DOHH2 (cell line): ENCODE data around the gene MDP1.

ENCODE experiments used
- EZH2phosphoT487 ChIP-seq: fragments of 200-600 bp; sonication (generic); IDR thresholded peaks from 2 replicates; pipeline ENCODE4 v1.6.1; 2017; ENCODE audit warnings: borderline replicate concordance, mild to moderate bottlenecking, antibody characterized with exemption, low read length, moderate library complexity, mixed read lengths
- TF ChIP-seq, protein P1 (sequence below): fragments of 200-600 bp; sonication (generic); IDR thresholded peaks from one replicate; pipeline ENCODE4 v1.5.1; 2014; ENCODE audit warnings: antibody characterized with exemption, mild to moderate bottlenecking, low read depth, low read length; ENCODE audit not compliant: poor library complexity, severe bottlenecking

DNA sequence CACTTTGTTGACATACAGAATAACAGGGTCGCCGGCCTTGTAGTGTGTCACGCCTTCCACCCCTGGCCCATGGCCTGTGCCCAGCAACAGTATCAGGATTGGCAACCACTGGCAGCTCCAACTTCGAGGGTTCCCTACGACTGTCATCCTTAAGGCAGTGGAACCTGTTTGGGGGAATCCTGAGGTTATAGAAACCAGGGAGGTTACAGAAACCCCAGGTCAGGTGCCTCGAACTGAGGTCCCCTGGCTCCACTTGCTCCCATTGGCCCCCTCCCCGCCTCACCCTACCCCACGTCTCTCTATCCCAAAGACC is 21.0 kb downstream of the MDP1 start:
- TF ChIP-seq, protein P1, sequence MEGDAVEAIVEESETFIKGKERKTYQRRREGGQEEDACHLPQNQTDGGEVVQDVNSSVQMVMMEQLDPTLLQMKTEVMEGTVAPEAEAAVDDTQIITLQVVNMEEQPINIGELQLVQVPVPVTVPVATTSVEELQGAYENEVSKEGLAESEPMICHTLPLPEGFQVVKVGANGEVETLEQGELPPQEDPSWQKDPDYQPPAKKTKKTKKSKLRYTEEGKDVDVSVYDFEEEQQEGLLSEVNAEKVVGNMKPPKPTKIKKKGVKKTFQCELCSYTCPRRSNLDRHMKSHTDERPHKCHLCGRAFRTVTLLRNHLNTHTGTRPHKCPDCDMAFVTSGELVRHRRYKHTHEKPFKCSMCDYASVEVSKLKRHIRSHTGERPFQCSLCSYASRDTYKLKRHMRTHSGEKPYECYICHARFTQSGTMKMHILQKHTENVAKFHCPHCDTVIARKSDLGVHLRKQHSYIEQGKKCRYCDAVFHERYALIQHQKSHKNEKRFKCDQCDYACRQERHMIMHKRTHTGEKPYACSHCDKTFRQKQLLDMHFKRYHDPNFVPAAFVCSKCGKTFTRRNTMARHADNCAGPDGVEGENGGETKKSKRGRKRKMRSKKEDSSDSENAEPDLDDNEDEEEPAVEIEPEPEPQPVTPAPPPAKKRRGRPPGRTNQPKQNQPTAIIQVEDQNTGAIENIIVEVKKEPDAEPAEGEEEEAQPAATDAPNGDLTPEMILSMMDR = no peak
- no peak for TF ChIP-seq EZH2phosphoT487
